Left lung (tissue), 10 donors: Measurements from ENCODE around the gene FAM117A. TPM values are rescaled to one million over a fixed set of nuclear protein-coding genes. Genes with fewer than 3 reads are reported as not detected.
A peak's percentile ranks its signal among the peaks of the same experiment; 100 is the strongest.
"Not testable (repeated sequence)": the region's sequence is repeated elsewhere in the genome, so short reads cannot be mapped to it uniquely, and the experiment has no call there.

Source experiments
- ATAC-seq: fragments of 200-7000 bp; cut with Tn5 transposase; one replicate; pipeline ENCODE4 v1.9.1; 2020; ENCODE audit warnings: moderate library complexity
- DNase-seq, 4 donors: peaks; one replicate each; pipeline ENCODE4 v3.0.0-alpha.2; 2013 to 2020
- H3K27ac ChIP-seq, 2 donors: fragments of 200-600 bp; sonication (generic) in 1 of 2; one replicate each; pipeline versions ENCODE4 v1.5.0 to v1.8.0; 2020 to 2021
- H3K27me3 ChIP-seq, 2 donors: fragments of 200-600 bp; sonication (generic) in 1 of 2; one replicate each; pipeline versions ENCODE4 v1.5.0 to v1.8.0; 2020 to 2021
- H3K36me3 ChIP-seq, 2 donors: fragments of 200-600 bp; sonication (generic) in 1 of 2; one replicate each; pipeline versions ENCODE4 v1.5.0 to v1.8.0; 2020 to 2021
- H3K4me1 ChIP-seq, 2 donors: fragments of 200-600 bp; one replicate each; pipeline ENCODE4 v1.8.0; 2021
- H3K4me3 ChIP-seq, 2 donors: fragments of 200-600 bp; sonication (generic) in 1 of 2; one replicate each; pipeline versions ENCODE4 v1.5.0 to v1.8.0; 2020 to 2021; ENCODE audit warnings: mild to moderate bottlenecking in 1 of 2
- H3K9me3 ChIP-seq, 2 donors: fragments of 200-600 bp; sonication (generic) in 1 of 2; one replicate each; pipeline versions ENCODE4 v1.5.0 to v1.8.0; 2020 to 2021
- intact Hi-C, 2 donors: fragments of 100-400 bp; cut with DNase I; formaldehyde crosslinking; loops; one replicate each; pipeline versions ENCODE4 v1.11.2 to v1.14.2; 2022
- polyA plus RNA-seq, 6 donors: library from polyadenylated mRNA; unstranded; fragments of 120-200 nt; gene quantifications; one replicate each; pipeline ENCODE4 v1.2.1, GENCODE V29; 2013; ENCODE audit not compliant: insufficient read length in 6 of 6
- total RNA-seq, 2 donors: library from RNA; stranded (reverse); fragmentation: NEBNext Ultra II Directional; extraction: Animal tissue kit (Norgen Biotek cat#: 25700); gene quantifications; one replicate each; pipeline ENCODE4 v1.2.1, GENCODE V29; 2021
- TF ChIP-seq, protein P1 (sequence below), 2 donors: fragments of 200-600 bp; sonication (generic) in 1 of 2; IDR thresholded peaks; one replicate each; pipeline versions ENCODE4 v1.5.0 to v1.8.0; 2021; ENCODE audit warnings: antibody characterized with exemption in 2 of 2
- donor health status: DM: no; HTN: yes; CAD: no.
- donor health status: DM: no; HTN: no; CAD: no.

FAM117A gene
- total and polyA plus RNA-seq, 8 donors: 11.9 to 27.1 (median 24.1) TPM

DNA sequence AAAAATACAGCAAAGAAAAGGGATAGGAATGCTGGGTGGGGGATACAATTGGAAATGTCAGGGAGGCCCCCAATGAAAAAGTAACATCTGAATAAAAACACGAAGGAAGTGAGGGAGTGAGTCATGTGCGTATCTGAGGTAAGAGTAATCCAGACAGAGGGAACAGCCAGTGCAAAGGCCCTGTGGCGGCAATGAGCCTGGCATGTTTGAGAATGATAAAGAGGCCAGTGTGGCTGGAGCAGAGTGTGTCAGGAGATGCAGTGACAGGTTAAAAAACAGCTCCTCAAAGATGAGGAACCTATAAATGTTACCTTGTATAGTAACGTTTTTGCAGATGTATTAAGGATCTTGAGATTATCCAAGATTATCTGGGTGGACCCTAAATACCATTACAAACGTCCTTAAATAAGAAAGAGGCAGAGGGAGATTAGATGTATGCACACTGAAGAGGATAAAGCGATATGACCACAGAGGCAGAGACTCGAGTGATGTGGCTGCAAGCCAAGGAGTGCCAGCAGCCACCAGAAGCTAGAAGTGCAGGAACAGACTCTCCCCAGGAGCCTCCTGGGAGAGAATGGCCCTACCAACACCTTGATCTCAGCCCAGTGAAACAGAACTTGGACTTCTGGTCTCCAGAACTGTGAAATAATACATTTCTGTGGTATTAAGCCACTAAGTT is 38.3 kb downstream of the FAM117A start:
- Histone ChIP-seq H3K27me3 (no peaks in the 10 kb centered on the region), H3K27ac (no peak overlapping the region), H3K36me3 (peaks cover 0 to 23% of the 10 kb centered on the region in 2 donors), H3K4me1 (peaks cover 8 to 34% of the 10 kb centered on the region in 2 donors), H3K9me3 (no peaks in the 10 kb centered on the region), H3K4me3 (no peak overlapping the region)
- TF ChIP-seq, protein P1, sequence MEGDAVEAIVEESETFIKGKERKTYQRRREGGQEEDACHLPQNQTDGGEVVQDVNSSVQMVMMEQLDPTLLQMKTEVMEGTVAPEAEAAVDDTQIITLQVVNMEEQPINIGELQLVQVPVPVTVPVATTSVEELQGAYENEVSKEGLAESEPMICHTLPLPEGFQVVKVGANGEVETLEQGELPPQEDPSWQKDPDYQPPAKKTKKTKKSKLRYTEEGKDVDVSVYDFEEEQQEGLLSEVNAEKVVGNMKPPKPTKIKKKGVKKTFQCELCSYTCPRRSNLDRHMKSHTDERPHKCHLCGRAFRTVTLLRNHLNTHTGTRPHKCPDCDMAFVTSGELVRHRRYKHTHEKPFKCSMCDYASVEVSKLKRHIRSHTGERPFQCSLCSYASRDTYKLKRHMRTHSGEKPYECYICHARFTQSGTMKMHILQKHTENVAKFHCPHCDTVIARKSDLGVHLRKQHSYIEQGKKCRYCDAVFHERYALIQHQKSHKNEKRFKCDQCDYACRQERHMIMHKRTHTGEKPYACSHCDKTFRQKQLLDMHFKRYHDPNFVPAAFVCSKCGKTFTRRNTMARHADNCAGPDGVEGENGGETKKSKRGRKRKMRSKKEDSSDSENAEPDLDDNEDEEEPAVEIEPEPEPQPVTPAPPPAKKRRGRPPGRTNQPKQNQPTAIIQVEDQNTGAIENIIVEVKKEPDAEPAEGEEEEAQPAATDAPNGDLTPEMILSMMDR (IDR thresholded peaks at IDR 0.05): no peak
- DNase-seq: no peak
- ATAC-seq: no peak
- intact Hi-C loops: no loop called here

DNA sequence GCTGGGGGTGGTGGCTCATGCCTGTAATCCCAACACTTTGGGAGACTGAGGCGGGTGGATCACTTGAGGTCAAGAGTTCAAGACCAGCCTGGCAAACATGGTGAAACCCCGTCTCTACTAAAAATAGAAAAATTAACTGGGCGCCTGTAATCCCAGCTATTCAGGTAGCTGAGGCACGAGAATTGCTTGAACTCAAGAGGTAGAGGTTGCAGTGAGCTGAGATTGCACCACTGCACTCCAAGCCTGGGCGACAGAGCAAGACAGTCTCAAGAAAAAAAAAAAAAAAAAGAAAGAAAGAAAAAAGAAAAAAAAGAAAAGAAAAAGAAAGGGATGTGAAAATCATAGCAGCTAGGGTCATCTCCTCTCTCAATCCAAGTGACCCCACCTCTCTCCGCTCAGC is 39.4 kb downstream of the FAM117A start:
- DNase-seq, H3K27me3 ChIP-seq, H3K9me3 ChIP-seq, intact Hi-C loops, H3K27ac ChIP-seq, H3K4me3 ChIP-seq: not testable (repeated sequence)
- ATAC-seq: peak; percentile 50
- Histone ChIP-seq H3K36me3 (peaks cover 0 to 33% of the 10 kb centered on the region in 2 donors), H3K4me1 (peaks cover 0 to 24% of the 10 kb centered on the region in 2 donors)

DNA sequence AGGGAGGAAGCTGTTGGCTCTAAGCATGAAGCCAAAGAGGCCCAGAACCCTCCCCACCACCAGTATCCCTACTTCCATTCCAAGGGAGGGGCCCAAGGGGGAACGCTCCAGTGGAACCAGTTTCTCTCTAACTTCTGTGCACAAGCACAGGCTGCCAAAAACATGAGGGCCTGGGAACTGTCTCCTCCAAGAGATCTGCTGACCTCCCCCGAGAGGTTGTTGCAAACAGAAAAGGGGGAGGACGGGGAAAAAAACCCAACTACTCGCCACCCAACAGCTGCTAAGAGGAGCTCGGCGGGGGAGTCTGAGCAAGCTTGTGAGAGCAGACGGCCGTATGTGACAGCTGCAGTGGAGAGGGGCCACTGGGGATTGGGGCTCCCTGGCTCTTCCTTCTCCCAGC is 40.5 kb downstream of the FAM117A start:
- DNase-seq: peak in 2 of 4 donors; percentile 59 to 81
- peak overlapping the region in 1 of 2 donors; percentile 28 for H3K27ac ChIP-seq
- intact Hi-C loops: no loop called here
- peak; percentile 12 for ATAC-seq
- no peak overlapping the region for H3K4me3 ChIP-seq
- no peaks in the 10 kb centered on the region for H3K9me3 ChIP-seq
- no peaks in the 10 kb centered on the region for H3K27me3 ChIP-seq
- H3K36me3 ChIP-seq: peaks cover 0 to 44% of the 10 kb centered on the region in 2 donors
- TF ChIP-seq, protein P1 (IDR thresholded peaks at IDR 0.05): no peak
- H3K4me1 ChIP-seq: peaks cover 0 to 16% of the 10 kb centered on the region in 2 donors

DNA sequence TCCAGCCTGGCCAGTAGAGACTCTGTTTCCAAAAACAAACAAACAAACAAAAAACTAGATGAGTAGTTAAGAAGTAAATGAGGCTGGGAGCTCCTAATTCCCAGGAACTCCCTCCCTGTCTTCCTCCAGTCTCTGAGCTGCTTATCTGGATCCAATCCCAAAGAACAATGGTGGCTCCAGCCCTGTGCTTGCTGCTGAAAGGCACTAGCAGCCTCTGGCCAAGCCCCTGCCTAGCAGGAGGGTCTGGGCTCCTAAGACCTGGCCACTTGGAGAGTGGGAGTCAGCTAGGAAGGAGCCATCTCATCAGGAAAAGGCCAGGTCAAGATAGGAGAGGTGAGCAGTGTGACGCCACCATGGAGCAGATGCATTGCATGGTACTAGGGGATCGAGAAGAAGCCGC is 41.9 kb downstream of the FAM117A start:
- no peak overlapping the region for H3K27ac ChIP-seq
- ATAC-seq (no peak), DNase-seq (no peak)
- H3K9me3 ChIP-seq: no peaks in the 10 kb centered on the region
- no peak overlapping the region for H3K4me3 ChIP-seq
- H3K4me1 ChIP-seq: peaks cover 0 to 6% of the 10 kb centered on the region in 2 donors
- TF ChIP-seq, protein P1 (IDR thresholded peaks at IDR 0.05): no peak
- H3K27me3 ChIP-seq: no peaks in the 10 kb centered on the region
- intact Hi-C loops: no loop called here
- H3K36me3 ChIP-seq: peaks cover 0 to 58% of the 10 kb centered on the region in 2 donors

DNA sequence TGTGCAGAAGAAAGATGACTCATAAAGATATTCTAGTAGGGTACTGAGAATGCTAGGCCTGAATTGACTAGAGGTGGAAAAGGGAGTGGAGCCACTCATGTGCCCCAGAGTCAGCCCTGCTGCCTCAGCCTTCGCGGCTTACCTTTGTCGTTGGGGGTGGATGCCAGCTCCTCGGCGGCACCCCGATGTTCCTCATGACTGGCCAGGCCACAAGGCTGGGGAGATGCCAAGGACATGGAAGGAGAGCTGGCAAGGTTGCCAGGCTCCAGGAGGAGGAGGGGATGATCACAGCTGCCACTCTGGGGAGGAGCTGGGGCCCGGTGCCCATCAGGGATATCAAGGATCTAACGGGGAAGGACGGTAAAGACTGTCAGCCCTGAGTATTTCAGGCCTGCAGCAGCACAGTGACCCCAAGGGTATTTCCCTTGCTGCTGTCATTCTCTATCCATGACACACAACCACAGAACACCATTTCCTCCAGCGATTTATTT is 46.5 kb downstream of the FAM117A start:
- Histone ChIP-seq H3K36me3 (peaks cover 0 to 90% of the 10 kb centered on the region in 2 donors), H3K9me3 (no peaks in the 10 kb centered on the region), H3K27me3 (no peaks in the 10 kb centered on the region), H3K27ac (no peak overlapping the region), H3K4me1 (peaks cover 0 to 7% of the 10 kb centered on the region in 2 donors), H3K4me3 (no peak overlapping the region)
- TF ChIP-seq, protein P1 (IDR thresholded peaks at IDR 0.05): no peak
- DNase-seq (no peak), ATAC-seq (no peak)
- intact Hi-C loops: no loop called here
